Spleen (tissue), 7 donors: ENCODE data around the gene GRK3.
"Not testable (repeated sequence)": the region's sequence is repeated elsewhere in the genome, so short reads cannot be mapped to it uniquely, and the experiment has no call there.

Source experiments
- POLR2A ChIP-seq, 3 donors: fragments of 450-650 bp; IDR thresholded peaks; one replicate each; pipeline ENCODE4 v1.5.1; 2017; ENCODE audit warnings: antibody characterized with exemption in 3 of 3, mild to moderate bottlenecking in 1 of 3
- TF ChIP-seq, protein P1 (sequence below), 11 experiments: fragments of 200-600 bp in 7 of 11; fragments of 450-650 bp in 4 of 11; sonication (generic) in 4 of 11; IDR thresholded peaks in 8 of 11; conservative IDR thresholded peaks in 3 of 11; 1 replicate in 7 of 11; 2 replicates in 4 of 11; pipeline versions ENCODE4 v1.4.0 to v1.8.0; 2016 to 2021; ENCODE audit warnings: antibody characterized with exemption in 11 of 11, inconsistent platforms in 4 of 11, mild to moderate bottlenecking in 1 of 11
- donor health status: DM: no; HTN: no; CAD: no; lungs with moderate emphysema.
- donor health status: DM: no; HTN: no; CAD: no.
- donor health status: DM: no; HTN: no; CAD: no.

DNA sequence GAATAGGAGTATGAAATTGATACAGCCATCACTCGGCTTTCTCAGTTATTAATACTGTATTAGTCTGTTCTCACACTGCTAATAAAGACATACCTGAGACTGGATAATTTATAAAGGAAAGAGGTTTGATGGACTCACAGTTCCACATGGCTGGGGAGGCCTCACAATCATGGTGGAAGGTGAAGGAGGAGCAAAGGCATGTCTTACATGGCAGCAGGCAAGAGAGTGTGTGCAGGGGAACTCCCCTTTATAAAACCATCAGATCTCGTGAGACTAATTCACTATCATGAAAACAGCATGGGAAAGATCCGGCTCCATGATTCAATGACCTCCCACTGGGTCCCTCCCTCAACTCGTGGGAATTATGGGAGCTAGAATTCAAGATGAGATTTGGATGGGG is 25.2 kb downstream of the GRK3 start:
- TF ChIP-seq, protein P1, sequence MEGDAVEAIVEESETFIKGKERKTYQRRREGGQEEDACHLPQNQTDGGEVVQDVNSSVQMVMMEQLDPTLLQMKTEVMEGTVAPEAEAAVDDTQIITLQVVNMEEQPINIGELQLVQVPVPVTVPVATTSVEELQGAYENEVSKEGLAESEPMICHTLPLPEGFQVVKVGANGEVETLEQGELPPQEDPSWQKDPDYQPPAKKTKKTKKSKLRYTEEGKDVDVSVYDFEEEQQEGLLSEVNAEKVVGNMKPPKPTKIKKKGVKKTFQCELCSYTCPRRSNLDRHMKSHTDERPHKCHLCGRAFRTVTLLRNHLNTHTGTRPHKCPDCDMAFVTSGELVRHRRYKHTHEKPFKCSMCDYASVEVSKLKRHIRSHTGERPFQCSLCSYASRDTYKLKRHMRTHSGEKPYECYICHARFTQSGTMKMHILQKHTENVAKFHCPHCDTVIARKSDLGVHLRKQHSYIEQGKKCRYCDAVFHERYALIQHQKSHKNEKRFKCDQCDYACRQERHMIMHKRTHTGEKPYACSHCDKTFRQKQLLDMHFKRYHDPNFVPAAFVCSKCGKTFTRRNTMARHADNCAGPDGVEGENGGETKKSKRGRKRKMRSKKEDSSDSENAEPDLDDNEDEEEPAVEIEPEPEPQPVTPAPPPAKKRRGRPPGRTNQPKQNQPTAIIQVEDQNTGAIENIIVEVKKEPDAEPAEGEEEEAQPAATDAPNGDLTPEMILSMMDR (IDR thresholded peaks at IDR 0.05 in 8 of 11, conservative IDR thresholded peaks at IDR 0.05 in 3 of 11) = not testable (repeated sequence)
- TF ChIP-seq POLR2A (IDR thresholded peaks at IDR 0.05) = not testable (repeated sequence)
